Neural progenitor cell (in vitro differentiated cells): ENCODE results near the gene BHLHE40.

Source experiments
- CTCF ChIP-seq: fragments of 200-600 bp; sonication (generic); IDR thresholded peaks from 2 replicates; pipeline ENCODE4 v1.5.1; 2017; ENCODE audit warnings: antibody characterized with exemption, mild to moderate bottlenecking
- EZH2 ChIP-seq: fragments of 200-600 bp; sonication (generic); IDR thresholded peaks from 2 replicates; pipeline ENCODE4 v1.6.1; 2017; ENCODE audit warnings: antibody characterized with exemption, mild to moderate bottlenecking, moderate library complexity
- EZH2phosphoT487 ChIP-seq: fragments of 200-600 bp; sonication (generic); IDR thresholded peaks from 2 replicates; pipeline ENCODE4 v1.6.1; 2017; ENCODE audit warnings: antibody characterized with exemption

- TF ChIP-seq CTCF (no peak), EZH2phosphoT487 (no peak), EZH2 (no peak)
Observed at GRCh38 chr3:4992118-4992517, 12.9 kb downstream of the BHLHE40 start.
